ENCODE results near the gene PCDHB11.
"Not testable (repeated sequence)": the region's sequence is repeated elsewhere in the genome, so short reads cannot be mapped to it uniquely, and the experiment has no call there.

- TF ChIP-seq POLR2A (IDR thresholded peaks at IDR 0.05); CTCF (IDR thresholded peaks at IDR 0.05 in 8 of 11, conservative IDR thresholded peaks at IDR 0.05 in 3 of 11): not testable (repeated sequence)
Observed at GRCh38 chr5:141247434-141247833, 48.0 kb downstream of the PCDHB11 start.

Measured in spleen (tissue), 7 donors.